ENCODE results near the gene AAMP. TPM values are rescaled to one million over a fixed set of nuclear protein-coding genes. Genes with fewer than 3 reads are reported as not detected.
A peak's percentile ranks its signal among the peaks of the same experiment; 100 is the strongest.

AAMP gene
- total RNA-seq, 1 donor from 2014 or later = 67.6 TPM

DNA sequence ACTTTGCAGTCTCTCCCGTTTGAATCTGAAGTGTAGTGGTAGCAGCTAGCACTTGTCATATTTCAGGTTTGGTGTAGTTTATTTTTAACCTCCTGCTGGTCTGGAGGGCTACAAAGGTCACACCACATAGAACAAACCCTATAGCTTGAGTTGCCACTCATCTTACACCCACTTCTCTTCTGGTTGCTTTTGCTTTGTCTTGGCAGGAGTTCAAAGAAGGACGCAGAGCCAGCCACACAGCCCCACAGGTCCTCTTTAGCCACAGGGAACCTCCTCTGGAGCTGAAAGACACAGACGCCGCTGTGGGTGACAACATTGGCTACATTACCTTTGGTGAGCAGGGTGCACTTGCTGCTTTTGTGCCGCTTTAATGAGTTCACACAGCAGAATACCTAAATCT is 24.7 kb downstream of the AAMP start:
- Mint-ChIP-seq H3K27ac (ENCODE audit: unreplicated experiment) (no peak overlapping the region), H3K4me1 (ENCODE audit: unreplicated experiment) (no peaks in the 10 kb centered on the region), H3K4me3 (ENCODE audit: unreplicated experiment) (no peak overlapping the region), H3K27me3 (ENCODE audit: unreplicated experiment) (peaks cover 3% of the 10 kb centered on the region), H3K9me3 (ENCODE audit: unreplicated experiment) (no peaks in the 10 kb centered on the region), H3K36me3 (ENCODE audit: low read depth, unreplicated experiment) (peaks cover 52% of the 10 kb centered on the region)
- TF ChIP-seq, protein P1, sequence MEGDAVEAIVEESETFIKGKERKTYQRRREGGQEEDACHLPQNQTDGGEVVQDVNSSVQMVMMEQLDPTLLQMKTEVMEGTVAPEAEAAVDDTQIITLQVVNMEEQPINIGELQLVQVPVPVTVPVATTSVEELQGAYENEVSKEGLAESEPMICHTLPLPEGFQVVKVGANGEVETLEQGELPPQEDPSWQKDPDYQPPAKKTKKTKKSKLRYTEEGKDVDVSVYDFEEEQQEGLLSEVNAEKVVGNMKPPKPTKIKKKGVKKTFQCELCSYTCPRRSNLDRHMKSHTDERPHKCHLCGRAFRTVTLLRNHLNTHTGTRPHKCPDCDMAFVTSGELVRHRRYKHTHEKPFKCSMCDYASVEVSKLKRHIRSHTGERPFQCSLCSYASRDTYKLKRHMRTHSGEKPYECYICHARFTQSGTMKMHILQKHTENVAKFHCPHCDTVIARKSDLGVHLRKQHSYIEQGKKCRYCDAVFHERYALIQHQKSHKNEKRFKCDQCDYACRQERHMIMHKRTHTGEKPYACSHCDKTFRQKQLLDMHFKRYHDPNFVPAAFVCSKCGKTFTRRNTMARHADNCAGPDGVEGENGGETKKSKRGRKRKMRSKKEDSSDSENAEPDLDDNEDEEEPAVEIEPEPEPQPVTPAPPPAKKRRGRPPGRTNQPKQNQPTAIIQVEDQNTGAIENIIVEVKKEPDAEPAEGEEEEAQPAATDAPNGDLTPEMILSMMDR (IDR thresholded peaks at IDR 0.05; ENCODE audit: unreplicated experiment) = no peak
- DNase-seq (ENCODE audit: low spot score) = no peak

DNA sequence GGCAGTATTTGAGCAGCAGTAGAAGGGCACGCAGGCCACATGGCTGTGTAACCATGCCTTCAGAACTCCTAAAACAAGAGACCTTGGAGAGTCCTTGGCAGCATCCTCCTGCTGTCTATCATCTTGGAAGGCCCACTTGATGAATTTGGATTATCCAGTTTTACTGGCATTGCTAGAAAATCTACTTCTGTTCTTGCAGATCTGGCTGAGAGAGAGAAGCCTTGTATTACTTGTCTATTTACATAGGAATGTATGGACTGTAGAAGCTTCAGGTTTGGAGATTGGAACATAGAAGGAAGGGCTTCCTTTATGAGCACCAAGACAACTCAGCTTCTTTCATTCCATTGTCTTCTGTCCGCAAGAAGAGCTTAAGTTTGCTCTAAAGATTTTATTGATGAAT is 25.3 kb downstream of the AAMP start:
- no peak for DNase-seq (ENCODE audit: low spot score)
- no peaks in the 10 kb centered on the region for H3K9me3 Mint-ChIP-seq (ENCODE audit: unreplicated experiment)
- H3K4me1 Mint-ChIP-seq (ENCODE audit: unreplicated experiment) = no peaks in the 10 kb centered on the region
- H3K36me3 Mint-ChIP-seq (ENCODE audit: low read depth, unreplicated experiment) = peaks cover 47% of the 10 kb centered on the region
- H3K27me3 Mint-ChIP-seq (ENCODE audit: unreplicated experiment) = peaks cover 3% of the 10 kb centered on the region
- TF ChIP-seq, protein P1 (IDR thresholded peaks at IDR 0.05; ENCODE audit: unreplicated experiment) = no peak
- peak overlapping the region; percentile 16 for H3K4me3 Mint-ChIP-seq (ENCODE audit: unreplicated experiment)
- H3K27ac Mint-ChIP-seq (ENCODE audit: unreplicated experiment) = no peak overlapping the region

DNA sequence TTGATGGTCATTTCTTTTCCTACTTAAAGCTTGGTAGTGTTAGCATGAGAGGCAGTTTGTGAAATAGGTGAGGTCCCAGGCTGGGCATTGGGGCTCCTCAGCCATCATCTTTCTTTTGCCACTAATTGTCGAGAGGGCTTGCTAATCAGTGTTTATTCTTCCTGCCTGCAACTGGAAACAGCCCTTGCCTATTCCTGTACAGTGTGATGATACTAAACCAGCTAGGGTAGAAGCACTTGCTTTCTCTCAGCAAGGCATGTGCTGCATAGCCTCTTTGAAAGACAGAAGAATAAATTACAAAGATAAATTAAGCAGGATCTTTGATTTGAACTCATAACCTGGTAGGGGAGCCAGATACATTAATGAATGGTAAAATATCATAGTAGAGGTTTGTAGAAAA is 25.7 kb downstream of the AAMP start:
- Mint-ChIP-seq H3K9me3 (ENCODE audit: unreplicated experiment) (no peaks in the 10 kb centered on the region), H3K27ac (ENCODE audit: unreplicated experiment) (no peak overlapping the region), H3K36me3 (ENCODE audit: low read depth, unreplicated experiment) (peaks cover 45% of the 10 kb centered on the region), H3K27me3 (ENCODE audit: unreplicated experiment) (peaks cover under 1% of the 10 kb centered on the region), H3K4me1 (ENCODE audit: unreplicated experiment) (no peaks in the 10 kb centered on the region), H3K4me3 (ENCODE audit: unreplicated experiment) (peak overlapping the region; percentile 16)
- no peak for DNase-seq (ENCODE audit: low spot score)
- TF ChIP-seq, protein P1 (IDR thresholded peaks at IDR 0.05; ENCODE audit: unreplicated experiment) = no peak

DNA sequence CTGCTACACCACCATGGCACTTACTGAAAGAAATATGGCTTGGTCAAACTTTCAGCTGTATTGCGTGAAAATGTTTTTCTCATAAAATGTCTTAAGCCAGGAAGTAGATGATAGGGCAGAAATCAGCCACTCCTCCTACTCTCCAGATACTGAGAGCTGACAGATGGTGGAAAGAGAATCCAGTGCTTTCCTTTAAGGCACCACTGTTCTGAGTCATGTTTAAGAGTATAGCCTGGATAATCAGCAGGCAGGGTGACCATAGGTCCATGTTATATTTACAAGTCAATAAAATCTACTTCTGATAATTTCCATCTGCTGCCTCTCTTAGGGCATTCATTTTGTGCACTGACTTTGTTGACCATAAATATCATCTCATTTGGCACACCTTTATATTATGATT is 31.1 kb downstream of the AAMP start:
- Mint-ChIP-seq H3K9me3 (ENCODE audit: unreplicated experiment) (no peaks in the 10 kb centered on the region), H3K27ac (ENCODE audit: unreplicated experiment) (no peak overlapping the region), H3K27me3 (ENCODE audit: unreplicated experiment) (no peaks in the 10 kb centered on the region), H3K4me1 (ENCODE audit: unreplicated experiment) (no peaks in the 10 kb centered on the region), H3K4me3 (ENCODE audit: unreplicated experiment) (no peak overlapping the region), H3K36me3 (ENCODE audit: low read depth, unreplicated experiment) (peaks cover 51% of the 10 kb centered on the region)
- TF ChIP-seq, protein P1 (IDR thresholded peaks at IDR 0.05; ENCODE audit: unreplicated experiment) = no peak
- no peak for DNase-seq (ENCODE audit: low spot score)

DNA sequence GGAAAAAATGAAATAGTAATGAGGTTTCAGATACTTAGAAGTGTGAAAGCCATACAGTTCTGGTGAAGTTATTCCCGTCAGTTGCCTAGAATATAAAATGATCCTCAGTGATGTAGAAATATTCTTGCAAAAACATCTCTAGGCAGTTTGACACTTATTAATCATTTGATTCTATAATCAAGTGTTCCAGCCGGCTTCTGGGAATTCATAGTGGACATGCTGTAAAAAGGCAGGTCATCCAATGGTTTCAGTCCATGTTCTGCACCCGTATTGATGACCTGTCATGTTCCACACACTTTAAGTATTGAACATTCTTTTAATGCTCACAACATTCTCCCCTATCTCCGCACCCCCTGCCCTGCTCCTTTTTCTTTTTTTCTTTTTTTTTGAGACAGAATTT is 33.1 kb downstream of the AAMP start:
- no peaks in the 10 kb centered on the region for H3K4me1 Mint-ChIP-seq (ENCODE audit: unreplicated experiment)
- TF ChIP-seq, protein P1 (IDR thresholded peaks at IDR 0.05; ENCODE audit: unreplicated experiment) = no peak
- H3K9me3 Mint-ChIP-seq (ENCODE audit: unreplicated experiment) = no peaks in the 10 kb centered on the region
- H3K36me3 Mint-ChIP-seq (ENCODE audit: low read depth, unreplicated experiment) = peaks cover 52% of the 10 kb centered on the region
- no peak for DNase-seq (ENCODE audit: low spot score)
- H3K4me3 Mint-ChIP-seq (ENCODE audit: unreplicated experiment) = no peak overlapping the region
- no peak overlapping the region for H3K27ac Mint-ChIP-seq (ENCODE audit: unreplicated experiment)
- H3K27me3 Mint-ChIP-seq (ENCODE audit: unreplicated experiment) = no peaks in the 10 kb centered on the region

All from endothelial cell (in vitro differentiated cells).